Breast epithelium (tissue), 4 donors: Measurements from ENCODE around the gene SDR42E1. TPM values are rescaled to one million over a fixed set of nuclear protein-coding genes. Genes with fewer than 3 reads are reported as not detected.

Experiments used
- DNase-seq, 2 donors: peaks; one replicate each; pipeline ENCODE4 v3.0.0-alpha.2; 2019; ENCODE audit warnings: low spot score in 2 of 2
- H3K27ac ChIP-seq, 2 donors: fragments of 200-600 bp; sonication (generic) in 1 of 2; one replicate each; pipeline ENCODE4 v1.5.1; 2016 to 2019; ENCODE audit warnings: mild to moderate bottlenecking in 1 of 2
- H3K27me3 ChIP-seq, 2 donors: fragments of 200-600 bp; sonication (generic) in 1 of 2; one replicate each; pipeline versions ENCODE4 v1.5.1 to v1.6.0; 2017 to 2019; ENCODE audit warnings: control low read depth in 1 of 2, mild to moderate bottlenecking in 1 of 2
- H3K36me3 ChIP-seq: fragments of 200-600 bp; one replicate; pipeline ENCODE4 v1.5.1; 2019
- H3K4me1 ChIP-seq, 2 donors: fragments of 200-600 bp; sonication (generic); one replicate each; pipeline ENCODE4 v1.5.1; 2016 to 2019; ENCODE audit warnings: control low read depth in 1 of 2
- H3K4me3 ChIP-seq, 3 donors: fragments of 200-600 bp; sonication (generic); 1 replicate in 2 of 3; 2 replicates in 1 of 3; pipeline ENCODE4 v1.5.1; 2016 to 2019; ENCODE audit warnings: mild to moderate bottlenecking in 3 of 3, moderate library complexity in 2 of 3
- H3K9me3 ChIP-seq, 2 donors: fragments of 200-600 bp; sonication (generic) in 1 of 2; one replicate each; pipeline ENCODE4 v1.5.1; 2016 to 2019; ENCODE audit warnings: control low read depth in 1 of 2
- CTCF ChIP-seq, 3 donors: fragments of 450-650 bp; IDR thresholded peaks; one replicate each; pipeline ENCODE4 v1.5.1; 2016 to 2017; ENCODE audit warnings: antibody characterized with exemption in 3 of 3, mild to moderate bottlenecking in 3 of 3, moderate library complexity in 3 of 3
- POLR2A ChIP-seq: fragments of 450-650 bp; IDR thresholded peaks from one replicate; pipeline ENCODE4 v1.6.1; 2016; ENCODE audit warnings: antibody characterized with exemption, mild to moderate bottlenecking, moderate library complexity
- POLR2AphosphoS5 ChIP-seq, 3 donors: sonication (generic); formaldehyde crosslinking; IDR thresholded peaks; one replicate each; pipeline ENCODE4 v1.6.1; 2017; ENCODE audit warnings: antibody characterized with exemption in 3 of 3
- intact Hi-C: fragments of 100-400 bp; cut with DNase I; formaldehyde crosslinking; loops from one replicate; pipeline ENCODE4 v1.15.1; 2023; ENCODE audit warnings: low total_unique reads
- total RNA-seq, 3 donors: library from RNA; depleted of rRNA; stranded (reverse); fragments of >200 nt; gene quantifications; one replicate each; pipeline ENCODE4 v1.1.0, GENCODE V29; 2016

The SDR42E1 gene
- total RNA-seq, 3 donors from 2014 or later, result 0.16 to 11.7 (median 6.9) TPM

- TF ChIP-seq CTCF (IDR thresholded peaks at IDR 0.05) (no peak), POLR2AphosphoS5 (IDR thresholded peaks at IDR 0.05) (no peak), POLR2A (no peak)
- no peak for DNase-seq
- H3K36me3 ChIP-seq, result no peaks in the 10 kb centered on the region
- no peaks in the 10 kb centered on the region for H3K9me3 ChIP-seq
- intact Hi-C loops, result no loop called here
- H3K4me1 ChIP-seq, result no peaks in the 10 kb centered on the region
- no peak overlapping the region for H3K4me3 ChIP-seq
- peak overlapping the region; percentile 36 to 65 for H3K27ac ChIP-seq
- no peaks in the 10 kb centered on the region for H3K27me3 ChIP-seq
Measured at GRCh38 chr16:81997738-81998137, 13.5 kb downstream of the SDR42E1 start.

- TF ChIP-seq POLR2A (no peak), CTCF (IDR thresholded peaks at IDR 0.05) (no peak), POLR2AphosphoS5 (IDR thresholded peaks at IDR 0.05) (no peak)
- Histone ChIP-seq H3K27me3 (no peaks in the 10 kb centered on the region), H3K9me3 (no peaks in the 10 kb centered on the region), H3K27ac (peak overlapping the region; percentile 36 to 65), H3K4me3 (no peak overlapping the region), H3K36me3 (no peaks in the 10 kb centered on the region), H3K4me1 (no peaks in the 10 kb centered on the region)
- intact Hi-C loops, result no loop called here
- DNase-seq, result no peak
Measured at GRCh38 chr16:81996664-81997509, 14.4 kb downstream of the SDR42E1 start.

DNA sequence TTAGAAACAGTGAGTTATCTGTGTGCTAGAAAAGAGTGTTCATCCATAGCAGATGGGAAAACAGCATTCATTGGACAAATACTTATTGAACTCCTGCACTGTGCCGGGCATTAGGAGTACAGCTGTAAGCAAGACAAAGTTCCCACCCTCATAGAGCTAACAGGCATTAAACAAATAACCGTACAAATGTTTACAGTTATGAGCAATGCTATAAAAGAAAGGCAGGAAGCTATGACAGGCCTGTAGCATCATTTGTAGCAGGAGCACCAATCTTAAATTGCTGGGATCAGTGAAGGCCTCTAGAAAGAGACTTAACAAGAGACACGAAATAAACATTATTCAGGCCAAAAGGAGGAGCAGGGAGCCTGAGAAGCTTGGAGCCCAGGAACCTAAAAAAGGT is 15.6 kb downstream of the SDR42E1 start:
- Histone ChIP-seq H3K4me3 (no peak overlapping the region), H3K9me3 (no peaks in the 10 kb centered on the region), H3K4me1 (no peaks in the 10 kb centered on the region), H3K27ac (no peak overlapping the region), H3K27me3 (no peaks in the 10 kb centered on the region), H3K36me3 (no peaks in the 10 kb centered on the region)
- intact Hi-C loops, result no loop called here
- no peak for DNase-seq
- TF ChIP-seq POLR2AphosphoS5 (IDR thresholded peaks at IDR 0.05) (no peak), POLR2A (no peak), CTCF (IDR thresholded peaks at IDR 0.05) (no peak)

DNA sequence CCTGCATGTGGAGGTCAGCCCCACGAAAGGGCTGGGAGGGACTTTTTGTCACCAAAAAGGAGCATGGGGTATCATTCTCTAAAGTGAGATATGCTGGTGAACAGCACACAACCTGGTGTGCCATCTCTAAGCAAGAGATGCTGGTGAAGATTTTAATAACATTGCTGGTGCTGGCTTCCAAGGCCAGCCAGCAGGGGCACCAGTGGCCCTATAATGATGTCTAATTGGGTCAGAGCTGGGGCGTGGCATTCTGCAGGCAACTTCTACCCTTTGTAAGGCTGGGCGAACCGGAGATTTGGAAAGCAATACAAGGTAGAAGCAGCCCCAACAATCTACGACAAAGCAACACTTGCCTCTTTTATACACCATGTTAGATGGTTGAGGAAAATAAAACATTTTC is 16.8 kb downstream of the SDR42E1 start:
- H3K27me3 ChIP-seq, result no peaks in the 10 kb centered on the region
- no peak overlapping the region for H3K4me3 ChIP-seq
- TF ChIP-seq POLR2A, result no peak
- no peak for TF ChIP-seq POLR2AphosphoS5 (IDR thresholded peaks at IDR 0.05)
- no peak for TF ChIP-seq CTCF (IDR thresholded peaks at IDR 0.05)
- H3K4me1 ChIP-seq, result no peaks in the 10 kb centered on the region
- no peaks in the 10 kb centered on the region for H3K36me3 ChIP-seq
- no peak for DNase-seq
- no peaks in the 10 kb centered on the region for H3K9me3 ChIP-seq
- intact Hi-C loops, result no loop called here
- H3K27ac ChIP-seq, result no peak overlapping the region

DNA sequence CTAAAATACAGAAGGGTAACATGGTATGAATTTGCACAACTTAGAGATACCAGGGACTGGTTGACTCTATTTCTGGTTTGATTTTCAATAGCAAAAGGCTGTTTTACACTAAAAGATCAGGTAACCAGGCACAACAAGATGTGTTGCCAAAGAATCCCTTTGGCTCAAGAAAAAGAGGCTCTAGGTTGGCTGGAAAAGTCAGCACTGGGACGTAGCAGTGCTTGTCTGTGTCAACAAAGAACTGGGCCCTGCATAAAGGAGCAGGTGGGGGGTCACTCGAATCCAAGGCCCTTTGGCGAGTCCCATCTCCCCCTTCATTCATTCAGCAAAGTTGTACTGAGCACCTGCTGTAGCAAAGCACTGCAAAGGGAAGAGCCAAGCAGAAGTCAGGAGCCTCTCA is 18.4 kb downstream of the SDR42E1 start:
- H3K4me3 ChIP-seq, result no peak overlapping the region
- no peak overlapping the region for H3K27ac ChIP-seq
- TF ChIP-seq POLR2A (no peak), POLR2AphosphoS5 (IDR thresholded peaks at IDR 0.05) (no peak), CTCF (IDR thresholded peaks at IDR 0.05) (no peak)
- intact Hi-C loops, result no loop called here
- H3K36me3 ChIP-seq, result no peaks in the 10 kb centered on the region
- H3K9me3 ChIP-seq, result no peaks in the 10 kb centered on the region
- no peaks in the 10 kb centered on the region for H3K4me1 ChIP-seq
- no peak for DNase-seq
- no peaks in the 10 kb centered on the region for H3K27me3 ChIP-seq
